ENCODE measurements around the gene EXOC1L. TPM values are rescaled to one million over a fixed set of nuclear protein-coding genes. Genes with fewer than 3 reads are reported as not detected.
"Not testable (repeated sequence)": the region's sequence is repeated elsewhere in the genome, so short reads cannot be mapped to it uniquely, and the experiment has no call there.

EXOC1L gene
- total RNA-seq, 3 donors from 2014 or later, result not detected

- Mint-ChIP-seq H3K4me3 (no peak overlapping the region), H3K36me3 (ENCODE audit: insufficient read depth) (no peaks in the 10 kb centered on the region), H3K9me3 (no peaks in the 10 kb centered on the region), H3K4me1 (ENCODE audit: low read depth) (peaks cover 6% of the 10 kb centered on the region), H3K27me3 (ENCODE audit: low read depth) (peaks cover 21% of the 10 kb centered on the region)
- ATAC-seq (no peak), DNase-seq (no peak)
Observed at GRCh38 chr4:55822329-55822728, 2.7 kb downstream of the EXOC1L start.

- no peak overlapping the region for H3K4me3 Mint-ChIP-seq
- ATAC-seq (no peak), DNase-seq (no peak)
- no peaks in the 10 kb centered on the region for H3K36me3 Mint-ChIP-seq (ENCODE audit: insufficient read depth)
- no peaks in the 10 kb centered on the region for H3K4me1 Mint-ChIP-seq (ENCODE audit: low read depth)
- H3K27me3 Mint-ChIP-seq (ENCODE audit: low read depth), result peaks cover 16% of the 10 kb centered on the region
- no peaks in the 10 kb centered on the region for H3K9me3 Mint-ChIP-seq
Observed at GRCh38 chr4:55824865-55825264, 5.3 kb downstream of the EXOC1L start.

- no peak overlapping the region for H3K4me3 Mint-ChIP-seq
- peaks cover 20% of the 10 kb centered on the region for H3K27me3 Mint-ChIP-seq (ENCODE audit: low read depth)
- DNase-seq, result no peak
- H3K9me3 Mint-ChIP-seq, result no peaks in the 10 kb centered on the region
- H3K36me3 Mint-ChIP-seq (ENCODE audit: insufficient read depth), result no peaks in the 10 kb centered on the region
- no peak for ATAC-seq
- H3K4me1 Mint-ChIP-seq (ENCODE audit: low read depth), result no peaks in the 10 kb centered on the region
Observed at GRCh38 chr4:55826986-55827385, 7.4 kb downstream of the EXOC1L start.

GRCh38 chr4:55827582-55827981, 8.0 kb downstream of the EXOC1L start:
- H3K27me3 Mint-ChIP-seq (ENCODE audit: low read depth), result peaks cover 15% of the 10 kb centered on the region
- no peaks in the 10 kb centered on the region for H3K4me1 Mint-ChIP-seq (ENCODE audit: low read depth)
- no peak overlapping the region for H3K4me3 Mint-ChIP-seq
- no peaks in the 10 kb centered on the region for H3K9me3 Mint-ChIP-seq
- no peak for ATAC-seq
- DNase-seq, result no peak
- no peaks in the 10 kb centered on the region for H3K36me3 Mint-ChIP-seq (ENCODE audit: insufficient read depth)

- Mint-ChIP-seq H3K9me3 (no peaks in the 10 kb centered on the region), H3K36me3 (ENCODE audit: insufficient read depth) (no peaks in the 10 kb centered on the region), H3K4me3 (no peak overlapping the region), H3K27me3 (ENCODE audit: low read depth) (peaks cover 24% of the 10 kb centered on the region), H3K4me1 (ENCODE audit: low read depth) (no peaks in the 10 kb centered on the region)
- no peak for ATAC-seq
- no peak for DNase-seq
Observed at GRCh38 chr4:55830048-55830447, 10.5 kb downstream of the EXOC1L start.

- Mint-ChIP-seq H3K4me1 (ENCODE audit: low read depth) (no peaks in the 10 kb centered on the region), H3K4me3 (no peak overlapping the region), H3K36me3 (ENCODE audit: insufficient read depth) (no peaks in the 10 kb centered on the region), H3K27me3 (ENCODE audit: low read depth) (peaks cover 30% of the 10 kb centered on the region), H3K9me3 (no peaks in the 10 kb centered on the region)
- ATAC-seq (no peak), DNase-seq (no peak)
Observed at GRCh38 chr4:55830716-55831115, 11.1 kb downstream of the EXOC1L start.

- DNase-seq, result no peak
- H3K9me3 Mint-ChIP-seq, result peaks cover 15% of the 10 kb centered on the region
- H3K27me3 Mint-ChIP-seq (ENCODE audit: low read depth), result peaks cover 38% of the 10 kb centered on the region
- H3K4me1 Mint-ChIP-seq (ENCODE audit: low read depth), result no peaks in the 10 kb centered on the region
- no peaks in the 10 kb centered on the region for H3K36me3 Mint-ChIP-seq (ENCODE audit: insufficient read depth)
- ATAC-seq, result no peak
- H3K4me3 Mint-ChIP-seq, result no peak overlapping the region
Observed at GRCh38 chr4:55834086-55834795, 14.7 kb downstream of the EXOC1L start.

GRCh38 chr4:55837903-55838302, 18.3 kb downstream of the EXOC1L start:
- DNase-seq, result no peak
- Mint-ChIP-seq H3K4me1 (ENCODE audit: low read depth) (no peaks in the 10 kb centered on the region), H3K36me3 (ENCODE audit: insufficient read depth) (no peaks in the 10 kb centered on the region), H3K9me3 (peaks cover 15% of the 10 kb centered on the region), H3K27me3 (ENCODE audit: low read depth) (peaks cover 32% of the 10 kb centered on the region), H3K4me3 (no peak overlapping the region)
- ATAC-seq, result no peak

GRCh38 chr4:55838356-55838755, 18.8 kb downstream of the EXOC1L start:
- no peak for DNase-seq
- peaks cover 32% of the 10 kb centered on the region for H3K27me3 Mint-ChIP-seq (ENCODE audit: low read depth)
- no peaks in the 10 kb centered on the region for H3K4me1 Mint-ChIP-seq (ENCODE audit: low read depth)
- no peaks in the 10 kb centered on the region for H3K36me3 Mint-ChIP-seq (ENCODE audit: insufficient read depth)
- H3K9me3 Mint-ChIP-seq, result peaks cover 15% of the 10 kb centered on the region
- ATAC-seq, result no peak
- H3K4me3 Mint-ChIP-seq, result no peak overlapping the region

GRCh38 chr4:55838952-55839351, 19.4 kb downstream of the EXOC1L start:
- H3K27me3 Mint-ChIP-seq (ENCODE audit: low read depth), result peaks cover 28% of the 10 kb centered on the region
- no peak overlapping the region for H3K4me3 Mint-ChIP-seq
- no peaks in the 10 kb centered on the region for H3K4me1 Mint-ChIP-seq (ENCODE audit: low read depth)
- DNase-seq (no peak), ATAC-seq (no peak)
- H3K36me3 Mint-ChIP-seq (ENCODE audit: insufficient read depth), result no peaks in the 10 kb centered on the region
- peaks cover 15% of the 10 kb centered on the region for H3K9me3 Mint-ChIP-seq

- Mint-ChIP-seq H3K4me3 (no peak overlapping the region), H3K9me3 (peaks cover 14% of the 10 kb centered on the region), H3K4me1 (ENCODE audit: low read depth) (no peaks in the 10 kb centered on the region), H3K36me3 (ENCODE audit: insufficient read depth) (no peaks in the 10 kb centered on the region), H3K27me3 (ENCODE audit: low read depth) (peaks cover 14% of the 10 kb centered on the region)
- DNase-seq, result no peak
- no peak for ATAC-seq
Observed at GRCh38 chr4:55840956-55841355, 21.4 kb downstream of the EXOC1L start.

- not testable (repeated sequence) for H3K4me3 Mint-ChIP-seq; H3K4me1 Mint-ChIP-seq (ENCODE audit: low read depth); H3K27me3 Mint-ChIP-seq (ENCODE audit: low read depth); DNase-seq; H3K36me3 Mint-ChIP-seq (ENCODE audit: insufficient read depth); ATAC-seq
- H3K9me3 Mint-ChIP-seq, result peaks cover 11% of the 10 kb centered on the region
Observed at GRCh38 chr4:55841373-55842239, 22.0 kb downstream of the EXOC1L start.

- H3K4me3 Mint-ChIP-seq; H3K9me3 Mint-ChIP-seq; H3K36me3 Mint-ChIP-seq (ENCODE audit: insufficient read depth); H3K27me3 Mint-ChIP-seq (ENCODE audit: low read depth); ATAC-seq; H3K4me1 Mint-ChIP-seq (ENCODE audit: low read depth); DNase-seq: not testable (repeated sequence)
Observed at GRCh38 chr4:55842312-55842711, 22.7 kb downstream of the EXOC1L start.

GRCh38 chr4:55849724-55850123, 30.1 kb downstream of the EXOC1L start:
- DNase-seq (no peak), ATAC-seq (no peak)
- Mint-ChIP-seq H3K4me1 (ENCODE audit: low read depth) (peaks cover 30% of the 10 kb centered on the region), H3K36me3 (ENCODE audit: insufficient read depth) (no peaks in the 10 kb centered on the region), H3K4me3 (no peak overlapping the region), H3K9me3 (no peaks in the 10 kb centered on the region), H3K27me3 (ENCODE audit: low read depth) (no peaks in the 10 kb centered on the region)

GRCh38 chr4:55851885-55852284, 32.3 kb downstream of the EXOC1L start:
- Mint-ChIP-seq H3K9me3 (no peaks in the 10 kb centered on the region), H3K4me3 (peak overlapping the region; percentile 5), H3K36me3 (ENCODE audit: insufficient read depth) (no peaks in the 10 kb centered on the region), H3K27me3 (ENCODE audit: low read depth) (no peaks in the 10 kb centered on the region), H3K4me1 (ENCODE audit: low read depth) (peaks cover 32% of the 10 kb centered on the region)
- peak; percentile 21 for DNase-seq
- no peak for ATAC-seq

All from activated T-cell treated with anti-CD3 and anti-CD28 coated beads, Interleukin-2, amount 50 U/mL, for 4 hours (primary cell).